T-helper 17 cell (primary cell): ENCODE results near the gene MAP7. TPM values are rescaled to one million over a fixed set of nuclear protein-coding genes. Genes with fewer than 3 reads are reported as not detected.
A peak's percentile ranks its signal among the peaks of the same experiment; 100 is the strongest.

Source experiments
- ATAC-seq: fragments of 150-1000 bp; cut with Tn5 transposase; 2 replicates; pipeline ENCODE4 v1.10.0; 2021; ENCODE audit warnings: mild to moderate bottlenecking, moderate library complexity
- DNase-seq, 3 donors: peaks; one replicate each; pipeline versions ENCODE4 v3.0.0 to v3.0.0-alpha.2; 2020 to 2021
- H3K9me3 ChIP-seq: one replicate; pipeline ENCODE4 v1.7.0; 2013; ENCODE audit warnings: low read length, mild to moderate bottlenecking; ENCODE audit not compliant: control insufficient read depth, poor library complexity, severe bottlenecking
- H3K27ac Mint-ChIP-seq: one replicate; pipeline ENCODE4 v1.8.0; 2022; ENCODE audit warnings: mild to moderate bottlenecking, moderate library complexity, mixed read lengths
- H3K27me3 Mint-ChIP-seq: one replicate; pipeline ENCODE4 v1.8.0; 2022; ENCODE audit warnings: mixed read lengths
- H3K36me3 Mint-ChIP-seq: one replicate; pipeline ENCODE4 v1.8.0; 2022; ENCODE audit warnings: low read depth, mixed read lengths
- H3K4me1 Mint-ChIP-seq: one replicate; pipeline ENCODE4 v1.8.0; 2022; ENCODE audit warnings: mild to moderate bottlenecking, mixed read lengths
- H3K4me3 Mint-ChIP-seq: one replicate; pipeline ENCODE4 v1.8.0; 2022; ENCODE audit warnings: mild to moderate bottlenecking, moderate library complexity, mixed read lengths
- total RNA-seq, 4 donors: library from RNA in 2 of 4; stranded (reverse) in 2 of 4; gene quantifications; one replicate each; pipeline ENCODE4 v1.2.3 and lab custom pipeline; 2022 to 2026

MAP7 gene
- total RNA-seq, 2 donors from 2014 or later: 0.26 to 0.27 TPM

GRCh38 chr6:136535017-136535765 lies 15.0 kb downstream of the MAP7 start:
- Mint-ChIP-seq H3K4me3 (no peak overlapping the region), H3K27ac (peak overlapping the region; percentile 24), H3K27me3 (peaks cover 7% of the 10 kb centered on the region), H3K36me3 (no peaks in the 10 kb centered on the region), H3K4me1 (no peaks in the 10 kb centered on the region)
- DNase-seq (no peak), ATAC-seq (no peak)
- H3K9me3 ChIP-seq: no peaks in the 10 kb centered on the region

- H3K4me3 Mint-ChIP-seq: no peak overlapping the region
- H3K9me3 ChIP-seq: no peaks in the 10 kb centered on the region
- H3K27ac Mint-ChIP-seq: no peak overlapping the region
- no peaks in the 10 kb centered on the region for H3K36me3 Mint-ChIP-seq
- no peak for ATAC-seq
- H3K27me3 Mint-ChIP-seq: peaks cover 11% of the 10 kb centered on the region
- DNase-seq: no peak
- H3K4me1 Mint-ChIP-seq: no peaks in the 10 kb centered on the region
Measured at GRCh38 chr6:136534268-136534667, 16.0 kb downstream of the MAP7 start.

GRCh38 chr6:136533487-136533886 lies 16.7 kb downstream of the MAP7 start:
- ATAC-seq (no peak), DNase-seq (no peak)
- no peaks in the 10 kb centered on the region for H3K4me1 Mint-ChIP-seq
- no peak overlapping the region for H3K4me3 Mint-ChIP-seq
- H3K27ac Mint-ChIP-seq: no peak overlapping the region
- H3K27me3 Mint-ChIP-seq: peaks cover 11% of the 10 kb centered on the region
- H3K36me3 Mint-ChIP-seq: no peaks in the 10 kb centered on the region
- no peaks in the 10 kb centered on the region for H3K9me3 ChIP-seq

- H3K27ac Mint-ChIP-seq: no peak overlapping the region
- H3K4me1 Mint-ChIP-seq: no peaks in the 10 kb centered on the region
- H3K27me3 Mint-ChIP-seq: peaks cover 21% of the 10 kb centered on the region
- ATAC-seq (no peak), DNase-seq (no peak)
- no peaks in the 10 kb centered on the region for H3K9me3 ChIP-seq
- H3K36me3 Mint-ChIP-seq: no peaks in the 10 kb centered on the region
- no peak overlapping the region for H3K4me3 Mint-ChIP-seq
Measured at GRCh38 chr6:136532030-136532429, 18.2 kb downstream of the MAP7 start.

- no peaks in the 10 kb centered on the region for H3K9me3 ChIP-seq
- Mint-ChIP-seq H3K4me3 (no peak overlapping the region), H3K27me3 (peaks cover 30% of the 10 kb centered on the region), H3K4me1 (peaks cover 10% of the 10 kb centered on the region), H3K27ac (no peak overlapping the region), H3K36me3 (no peaks in the 10 kb centered on the region)
- DNase-seq: no peak
- ATAC-seq: no peak
Measured at GRCh38 chr6:136529710-136530109, 20.5 kb downstream of the MAP7 start.

- Mint-ChIP-seq H3K27ac (no peak overlapping the region), H3K36me3 (no peaks in the 10 kb centered on the region)
- ATAC-seq: no peak
Measured at GRCh38 chr6:136528477-136528876, 21.7 kb downstream of the MAP7 start.

GRCh38 chr6:136527831-136528230 lies 22.4 kb downstream of the MAP7 start:
- no peak overlapping the region for H3K27ac Mint-ChIP-seq
- H3K27me3 Mint-ChIP-seq: peaks cover 30% of the 10 kb centered on the region
- H3K9me3 ChIP-seq: no peaks in the 10 kb centered on the region
- no peaks in the 10 kb centered on the region for H3K36me3 Mint-ChIP-seq
- no peak overlapping the region for H3K4me3 Mint-ChIP-seq
- ATAC-seq (no peak), DNase-seq (no peak)
- peaks cover 10% of the 10 kb centered on the region for H3K4me1 Mint-ChIP-seq

More at GRCh38 chr6:136528477-136528876, 21.7 kb downstream of the MAP7 start:
- peaks cover 30% of the 10 kb centered on the region for H3K27me3 Mint-ChIP-seq
- no peak for DNase-seq
- H3K4me3 Mint-ChIP-seq: no peak overlapping the region
- peaks cover 10% of the 10 kb centered on the region for H3K4me1 Mint-ChIP-seq
- H3K9me3 ChIP-seq: no peaks in the 10 kb centered on the region

GRCh38 chr6:136526937-136527336 lies 23.3 kb downstream of the MAP7 start:
- DNase-seq (no peak), ATAC-seq (no peak)
- H3K9me3 ChIP-seq: no peaks in the 10 kb centered on the region
- no peaks in the 10 kb centered on the region for H3K36me3 Mint-ChIP-seq
- peaks cover 30% of the 10 kb centered on the region for H3K27me3 Mint-ChIP-seq
- H3K27ac Mint-ChIP-seq: no peak overlapping the region
- H3K4me1 Mint-ChIP-seq: peaks cover 10% of the 10 kb centered on the region
- no peak overlapping the region for H3K4me3 Mint-ChIP-seq

- no peak overlapping the region for H3K27ac Mint-ChIP-seq
- no peak overlapping the region for H3K4me3 Mint-ChIP-seq
- H3K9me3 ChIP-seq: no peaks in the 10 kb centered on the region
- ATAC-seq (peak; percentile 76), DNase-seq (no peak)
- peaks cover 10% of the 10 kb centered on the region for H3K4me1 Mint-ChIP-seq
- H3K36me3 Mint-ChIP-seq: no peaks in the 10 kb centered on the region
- peaks cover 28% of the 10 kb centered on the region for H3K27me3 Mint-ChIP-seq
Measured at GRCh38 chr6:136526196-136526930, 23.9 kb downstream of the MAP7 start.

- Mint-ChIP-seq H3K4me1 (peaks cover 10% of the 10 kb centered on the region), H3K27ac (no peak overlapping the region), H3K36me3 (no peaks in the 10 kb centered on the region), H3K27me3 (peaks cover 23% of the 10 kb centered on the region), H3K4me3 (no peak overlapping the region)
- H3K9me3 ChIP-seq: no peaks in the 10 kb centered on the region
- no peak for ATAC-seq
- no peak for DNase-seq
Measured at GRCh38 chr6:136525586-136526195, 24.5 kb downstream of the MAP7 start.

GRCh38 chr6:136524936-136525413 lies 25.2 kb downstream of the MAP7 start:
- Mint-ChIP-seq H3K27me3 (peaks cover 28% of the 10 kb centered on the region), H3K4me3 (no peak overlapping the region), H3K4me1 (peaks cover 10% of the 10 kb centered on the region), H3K36me3 (peaks cover 2% of the 10 kb centered on the region), H3K27ac (no peak overlapping the region)
- DNase-seq: no peak
- H3K9me3 ChIP-seq: no peaks in the 10 kb centered on the region
- no peak for ATAC-seq

- H3K9me3 ChIP-seq: no peaks in the 10 kb centered on the region
- H3K27ac Mint-ChIP-seq: no peak overlapping the region
- DNase-seq (no peak), ATAC-seq (no peak)
- peaks cover 2% of the 10 kb centered on the region for H3K36me3 Mint-ChIP-seq
- no peak overlapping the region for H3K4me3 Mint-ChIP-seq
- H3K4me1 Mint-ChIP-seq: peaks cover 10% of the 10 kb centered on the region
- peaks cover 29% of the 10 kb centered on the region for H3K27me3 Mint-ChIP-seq
Measured at GRCh38 chr6:136524339-136524935, 25.8 kb downstream of the MAP7 start.

- peaks cover 2% of the 10 kb centered on the region for H3K36me3 Mint-ChIP-seq
- ATAC-seq: no peak
Measured at GRCh38 chr6:136523196-136523595, 27.0 kb downstream of the MAP7 start.

More at GRCh38 chr6:136523196-136523595, 27.0 kb downstream of the MAP7 start:
- H3K9me3 ChIP-seq: no peaks in the 10 kb centered on the region
- H3K27me3 Mint-ChIP-seq: peaks cover 32% of the 10 kb centered on the region
- no peak overlapping the region for H3K4me3 Mint-ChIP-seq
- no peak for DNase-seq
- H3K4me1 Mint-ChIP-seq: peaks cover 10% of the 10 kb centered on the region
- H3K27ac Mint-ChIP-seq: no peak overlapping the region
